C4-2B (cell line): ENCODE data around the gene GARIN5B.

Source experiments
- CTCF ChIP-seq: fragments of 450-650 bp; conservative IDR thresholded peaks from 2 replicates; pipeline ENCODE4 v1.5.1; 2017; ENCODE audit warnings: mild to moderate bottlenecking
- ZFX ChIP-seq: fragments of 450-650 bp; IDR thresholded peaks from 2 replicates; pipeline ENCODE4 v1.6.1; 2017

- no peak for TF ChIP-seq CTCF
- TF ChIP-seq ZFX: no peak
These were observed 29.2 kb downstream of the GARIN5B start for GRCh38 chr19:55333870-55334269.
